K562 (cell line): ENCODE results near the gene CNP. TPM values are rescaled to one million over a fixed set of nuclear protein-coding genes. Genes with fewer than 3 reads are reported as not detected.

ENCODE experiments used
- ARID3A ChIP-seq: IDR thresholded peaks from 2 replicates; pipeline ENCODE4 v1.6.1; 2012; ENCODE audit warnings: low read depth, low read length, improper control_type of control experiment, borderline replicate concordance
- ATF7 ChIP-seq: fragments of 450-650 bp; IDR thresholded peaks from 2 replicates; pipeline ENCODE4 v1.7.1; 2014; ENCODE audit warnings: mild to moderate bottlenecking, moderate library complexity
- CREB1 ChIP-seq, 2 experiments: sonication (generic) in 1 of 2; formaldehyde crosslinking in 1 of 2; IDR thresholded peaks; 2 replicates each; pipeline versions ENCODE4 v1.6.1 to v1.8.0; 2012 to 2022; ENCODE audit warnings: inconsistent platforms in 1 of 2, mild to moderate bottlenecking in 1 of 2, missing genetic modification reagents in 1 of 2, moderate library complexity in 1 of 2
- CREBBP ChIP-seq: IDR thresholded peaks from one replicate; pipeline ENCODE4 v1.6.1; 2012; ENCODE audit warnings: low read depth, mild to moderate bottlenecking, control low read depth, inconsistent platforms, low read length
- EP400 ChIP-seq: fragments of 450-650 bp; IDR thresholded peaks from 2 replicates; pipeline ENCODE4 v1.6.1; 2017; ENCODE audit warnings: antibody characterized with exemption, mild to moderate bottlenecking, moderate library complexity
- FUS ChIP-seq: fragments of 200-400 bp; formaldehyde crosslinking; optimal IDR thresholded peaks from 2 replicates; pipeline ENCODE3; 2017; ENCODE audit warnings: low read depth, low read length
- HBP1 ChIP-seq: fragments of 450-650 bp; formaldehyde crosslinking; IDR thresholded peaks from 2 replicates; pipeline ENCODE4 v1.4.0; 2022; ENCODE audit warnings: missing genetic modification characterization
- KDM1A ChIP-seq, 2 experiments: fragments of 450-650 bp; IDR thresholded peaks; 2 replicates each; pipeline ENCODE4 v1.6.1; 2016; ENCODE audit warnings: mild to moderate bottlenecking in 2 of 2
- MAZ ChIP-seq, 2 experiments: fragments of 450-650 bp in 1 of 2; sonication (generic) in 1 of 2; formaldehyde crosslinking; IDR thresholded peaks in 1 of 2; conservative IDR thresholded peaks in 1 of 2; 2 replicates each; pipeline versions ENCODE4 v1.4.0 to v1.5.0; 2020; ENCODE audit warnings: mild to moderate bottlenecking in 1 of 2, missing genetic modification reagents in 1 of 2
- RNF219 ChIP-seq: fragments of 250-450 bp; sonication (Bioruptor Pico); IDR thresholded peaks from 2 replicates; pipeline ENCODE4 v1.5.0; 2022; ENCODE audit warnings: mild to moderate bottlenecking
- SMAD4 ChIP-seq: fragments of 250-450 bp; sonication (Bioruptor Pico); conservative IDR thresholded peaks from 2 replicates; pipeline ENCODE4 v1.8.0; 2021; ENCODE audit warnings: inconsistent platforms, mild to moderate bottlenecking, moderate library complexity
- SREBF2 ChIP-seq: sonication (generic); formaldehyde crosslinking; IDR thresholded peaks from 2 replicates; pipeline ENCODE4 v1.4.0; 2020; ENCODE audit warnings: mild to moderate bottlenecking, missing genetic modification reagents
- ZBTB49 ChIP-seq: sonication (generic); formaldehyde crosslinking; IDR thresholded peaks from 2 replicates; pipeline ENCODE4 v1.8.0; 2022; ENCODE audit warnings: missing genetic modification reagents, mild to moderate bottlenecking, borderline replicate concordance
- ZFX ChIP-seq: sonication (generic); formaldehyde crosslinking; IDR thresholded peaks from 2 replicates; pipeline ENCODE4 v1.8.0; 2022; ENCODE audit warnings: mild to moderate bottlenecking, missing genetic modification reagents, moderate library complexity
- ZNF124 ChIP-seq: sonication (generic); formaldehyde crosslinking; IDR thresholded peaks from 2 replicates; pipeline ENCODE4 v1.8.1; 2022; ENCODE audit warnings: missing genetic modification reagents
- ZNF707 ChIP-seq: fragments of 250-450 bp; sonication (Bioruptor Pico); conservative IDR thresholded peaks from 2 replicates; pipeline ENCODE4 v1.8.0; 2022; ENCODE audit warnings: inconsistent platforms, mild to moderate bottlenecking, moderate library complexity
- polyA plus RNA-seq, 8 experiments: library from polyadenylated mRNA; depleted of rRNA in 4 of 8; stranded (reverse) in 5 of 8; unstranded in 3 of 8; fragments of >200 nt; fragmentation: Nextera tagmentation in 2 of 8; fragmentation: Illumina TruSeq in 1 of 8; extraction: Ambion mirVana in 2 of 8; extraction: Trizol in 1 of 8; gene quantifications; 2 replicates each; pipeline versions ENCODE4 v1.2.1 to v1.2.3, GENCODE V29; 2011 to 2014; ENCODE audit warnings: inconsistent platforms in 1 of 8, missing spikeins in 1 of 8
- total RNA-seq, 7 experiments: library from RNA; depleted of rRNA in 6 of 7; stranded (reverse); fragments of >200 nt in 6 of 7; fragmentation: Illumina TruSeq in 2 of 7; extraction: Trizol in 2 of 7; gene quantifications; 2 replicates each; pipeline versions ENCODE4 v1.2.1 to v1.2.3, GENCODE V29; 2011 to 2021; ENCODE audit warnings: low replicate concordance in 1 of 7

The CNP gene
- total and polyA plus RNA-seq, 9 of the 15 experiments (the other 6 are each of a cell fraction or from before 2014, with no cell fraction given), result 1.7 to 52.0 (median 29.1) TPM

GRCh38 chr17:41966463-41967140, at the start of gene CNP (continued):
- TF ChIP-seq ARID3A, result no peak
- no peak for TF ChIP-seq SREBF2 (CRISPR knock-in tag)
- peak; percentile 59 to 65; a peak in 3 of 4 replicates for TF ChIP-seq MAZ (CRISPR knock-in tag; conservative IDR thresholded peaks at IDR 0.05 in 1 of 2, IDR thresholded peaks at IDR 0.05 in 1 of 2)
- no peak for TF ChIP-seq ZNF707 (CRISPR knock-in tag)
- TF ChIP-seq RNF219 (CRISPR knock-in tag), result no peak
- no peak for TF ChIP-seq CREBBP
- TF ChIP-seq HBP1, result no peak
- TF ChIP-seq CREB1 (IDR thresholded peaks at IDR 0.05), result peak; percentile 12; the same call in 1 of the 2 replicates
- no peak for TF ChIP-seq CREB1 (CRISPR knock-in tag; IDR thresholded peaks at IDR 0.05)
- TF ChIP-seq ZFX (CRISPR knock-in tag), result peak; percentile 68
- TF ChIP-seq EP400, result peak; percentile 5; the same call in 1 of the 2 replicates
- no peak for TF ChIP-seq KDM1A (IDR thresholded peaks at IDR 0.05)
- TF ChIP-seq SMAD4, result no peak
- TF ChIP-seq FUS, result peak; percentile 16
- TF ChIP-seq ATF7, result peak; percentile 16; the same call in 1 of the 2 replicates
- no peak for TF ChIP-seq ZBTB49 (CRISPR knock-in tag)
- TF ChIP-seq ZNF124, result no peak
